Iris pigment epithelial cell (primary cell): ENCODE measurements around the gene SLC7A10.
A peak's percentile ranks its signal among the peaks of the same experiment; 100 is the strongest.
"Not testable (repeated sequence)": the region's sequence is repeated elsewhere in the genome, so short reads cannot be mapped to it uniquely, and the experiment has no call there.

ENCODE experiments used
- DNase-seq: peaks from one replicate; pipeline ENCODE4 v3.0.0-alpha.2; 2011; ENCODE audit warnings: low read depth

Gene SLC7A10

GRCh38 chr19:33201473-33201872, 24.2 kb downstream of the SLC7A10 start:
- DNase-seq: no peak

GRCh38 chr19:33199441-33200265, 26.0 kb downstream of the SLC7A10 start:
- peak; percentile 8 for DNase-seq

- no peak for DNase-seq
Measured at GRCh38 chr19:33198169-33198568, 27.5 kb downstream of the SLC7A10 start.

- DNase-seq: no peak
Measured at GRCh38 chr19:33197591-33198000, 28.1 kb downstream of the SLC7A10 start.

GRCh38 chr19:33196446-33197193, 29.0 kb downstream of the SLC7A10 start:
- no peak for DNase-seq

GRCh38 chr19:33195645-33196347, 29.9 kb downstream of the SLC7A10 start:
- DNase-seq: no peak

GRCh38 chr19:33194886-33195644, 30.6 kb downstream of the SLC7A10 start:
- DNase-seq: peak; percentile 46

GRCh38 chr19:33194532-33194885, 31.1 kb downstream of the SLC7A10 start:
- peak; percentile 17 for DNase-seq

- peak; percentile 9 for DNase-seq
Measured at GRCh38 chr19:33193865-33194362, 31.7 kb downstream of the SLC7A10 start, which contains the start of gene LRP3. LRP3 (plus strand) TSS chr19:33194330; CDS start chr19:33194786, 456 bp downstream.

GRCh38 chr19:33193269-33193864, 32.3 kb downstream of the SLC7A10 start:
- no peak for DNase-seq

GRCh38 chr19:33192010-33192409, 33.6 kb downstream of the SLC7A10 start:
- no peak for DNase-seq

- DNase-seq: no peak
Measured at GRCh38 chr19:33191501-33191900, 34.1 kb downstream of the SLC7A10 start.

- not testable (repeated sequence) for DNase-seq
Measured at GRCh38 chr19:33191092-33191491, 34.6 kb downstream of the SLC7A10 start.

- no peak for DNase-seq
Measured at GRCh38 chr19:33189453-33189852, 36.2 kb downstream of the SLC7A10 start.

GRCh38 chr19:33187183-33187540, 38.5 kb downstream of the SLC7A10 start:
- no peak for DNase-seq

- no peak for DNase-seq
Measured at GRCh38 chr19:33186431-33187182, 39.0 kb downstream of the SLC7A10 start.

- no peak for DNase-seq
Measured at GRCh38 chr19:33177417-33177979, 48.2 kb downstream of the SLC7A10 start.

GRCh38 chr19:33176670-33177416, 48.8 kb downstream of the SLC7A10 start:
- peak; percentile 99 for DNase-seq

- peak; percentile 39 for DNase-seq
Measured at GRCh38 chr19:33175886-33176669, 49.6 kb downstream of the SLC7A10 start.
